ENCODE results near the gene GCNT2.
"Not testable (repeated sequence)": the region's sequence is repeated elsewhere in the genome, so short reads cannot be mapped to it uniquely, and the experiment has no call there.

The GCNT2 gene

DNA sequence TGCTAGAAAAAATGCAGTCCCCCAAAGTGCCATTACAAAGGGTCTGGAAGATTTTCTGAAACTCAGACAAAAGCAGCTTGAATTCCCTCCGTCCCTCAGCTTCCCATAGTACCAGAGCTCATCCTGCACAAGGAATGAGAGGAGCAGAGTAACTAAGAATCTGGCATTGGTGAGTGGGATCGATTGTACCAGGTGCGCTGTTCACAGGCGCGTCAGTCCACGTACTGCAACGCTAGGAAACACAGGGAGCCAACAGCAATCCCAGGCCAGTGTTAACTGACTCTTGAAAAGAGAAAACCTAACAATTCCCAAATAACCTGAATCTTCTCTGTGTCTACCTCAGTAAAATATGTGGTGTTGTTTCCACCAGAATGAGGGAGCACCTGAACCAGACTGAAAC lies 77.9 kb downstream of the GCNT2 start:
- in situ Hi-C loops (cut with MboI; ENCODE audit: low pct_unique_long_range_greater_than_20kb, low sequenced_read_pairs, unreplicated experiment), result no loop called here
- TF ChIP-seq, protein P1, sequence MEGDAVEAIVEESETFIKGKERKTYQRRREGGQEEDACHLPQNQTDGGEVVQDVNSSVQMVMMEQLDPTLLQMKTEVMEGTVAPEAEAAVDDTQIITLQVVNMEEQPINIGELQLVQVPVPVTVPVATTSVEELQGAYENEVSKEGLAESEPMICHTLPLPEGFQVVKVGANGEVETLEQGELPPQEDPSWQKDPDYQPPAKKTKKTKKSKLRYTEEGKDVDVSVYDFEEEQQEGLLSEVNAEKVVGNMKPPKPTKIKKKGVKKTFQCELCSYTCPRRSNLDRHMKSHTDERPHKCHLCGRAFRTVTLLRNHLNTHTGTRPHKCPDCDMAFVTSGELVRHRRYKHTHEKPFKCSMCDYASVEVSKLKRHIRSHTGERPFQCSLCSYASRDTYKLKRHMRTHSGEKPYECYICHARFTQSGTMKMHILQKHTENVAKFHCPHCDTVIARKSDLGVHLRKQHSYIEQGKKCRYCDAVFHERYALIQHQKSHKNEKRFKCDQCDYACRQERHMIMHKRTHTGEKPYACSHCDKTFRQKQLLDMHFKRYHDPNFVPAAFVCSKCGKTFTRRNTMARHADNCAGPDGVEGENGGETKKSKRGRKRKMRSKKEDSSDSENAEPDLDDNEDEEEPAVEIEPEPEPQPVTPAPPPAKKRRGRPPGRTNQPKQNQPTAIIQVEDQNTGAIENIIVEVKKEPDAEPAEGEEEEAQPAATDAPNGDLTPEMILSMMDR (IDR thresholded peaks at IDR 0.05; ENCODE audit: extremely low read depth, insufficient read depth, missing control alignments), result no peak
- DNase-seq (ENCODE audit: low spot score), result no peak

DNA sequence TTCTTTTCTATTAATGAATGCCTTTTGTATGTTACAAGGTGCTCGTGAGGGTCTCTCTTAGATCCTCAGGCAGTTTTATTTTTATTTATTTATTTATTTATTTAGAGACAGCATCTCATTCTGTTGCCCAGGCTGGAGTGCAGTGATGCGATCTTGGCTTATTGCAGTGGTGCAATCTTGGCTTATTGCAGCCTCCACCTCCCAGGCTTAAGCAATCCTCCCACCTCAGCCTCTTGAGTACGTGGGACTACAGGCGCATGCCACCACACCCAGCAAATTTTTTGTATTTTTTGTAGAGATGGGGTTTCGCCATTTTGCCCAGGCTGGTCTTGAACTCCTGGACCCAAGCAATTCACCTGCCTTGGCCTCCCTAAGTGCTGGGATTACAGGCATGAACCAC lies 79.5 kb downstream of the GCNT2 start:
- in situ Hi-C loops (cut with MboI; ENCODE audit: low pct_unique_long_range_greater_than_20kb, low sequenced_read_pairs, unreplicated experiment); DNase-seq (ENCODE audit: low spot score): not testable (repeated sequence)

DNA sequence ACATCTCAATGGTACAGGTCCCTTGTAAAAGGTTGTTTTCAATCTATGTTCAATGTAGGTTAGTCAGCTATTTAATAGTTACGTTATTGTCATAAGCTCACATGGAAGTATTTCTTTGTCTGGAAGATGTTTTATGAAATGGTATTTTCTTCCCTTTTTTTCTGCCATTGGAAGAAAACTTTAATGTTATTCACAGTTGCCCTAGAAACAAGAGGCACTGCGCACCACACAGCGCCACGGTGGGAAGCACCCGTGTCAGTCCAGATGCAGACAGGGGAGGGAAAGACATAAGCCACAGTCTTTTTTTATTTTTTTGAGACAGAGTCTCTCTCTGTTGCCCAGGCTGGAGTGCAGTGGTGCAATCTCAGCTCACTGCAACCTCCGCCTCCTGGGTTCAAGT lies 82.1 kb downstream of the GCNT2 start:
- DNase-seq (ENCODE audit: low spot score), result no peak
- TF ChIP-seq, protein P1 (IDR thresholded peaks at IDR 0.05; ENCODE audit: extremely low read depth, insufficient read depth, missing control alignments), result no peak
- in situ Hi-C loops (cut with MboI; ENCODE audit: low pct_unique_long_range_greater_than_20kb, low sequenced_read_pairs, unreplicated experiment), result no loop called here

DNA sequence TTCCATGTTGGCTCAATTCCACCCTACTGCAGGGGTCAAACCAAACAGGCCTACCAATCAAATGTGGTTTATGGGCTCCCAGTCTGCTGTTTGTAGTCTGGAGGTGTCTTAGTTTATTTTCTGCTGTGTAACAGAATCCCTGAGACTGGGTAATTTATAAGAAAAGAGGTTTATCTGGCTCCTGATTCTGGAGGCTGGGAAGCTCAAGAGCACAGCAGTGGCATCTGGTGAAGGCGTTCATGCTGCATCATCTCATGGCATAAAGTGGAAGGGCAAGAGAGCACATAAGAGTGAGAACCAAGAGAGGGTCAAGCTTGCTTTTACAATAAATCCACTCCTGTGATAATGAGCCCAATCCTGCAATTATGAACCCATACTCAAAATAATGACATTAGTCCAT lies 87.9 kb downstream of the GCNT2 start:
- TF ChIP-seq, protein P1 (IDR thresholded peaks at IDR 0.05; ENCODE audit: extremely low read depth, insufficient read depth, missing control alignments), result no peak
- in situ Hi-C loops (cut with MboI; ENCODE audit: low pct_unique_long_range_greater_than_20kb, low sequenced_read_pairs, unreplicated experiment), result no loop called here
- DNase-seq (ENCODE audit: low spot score), result no peak

DNA sequence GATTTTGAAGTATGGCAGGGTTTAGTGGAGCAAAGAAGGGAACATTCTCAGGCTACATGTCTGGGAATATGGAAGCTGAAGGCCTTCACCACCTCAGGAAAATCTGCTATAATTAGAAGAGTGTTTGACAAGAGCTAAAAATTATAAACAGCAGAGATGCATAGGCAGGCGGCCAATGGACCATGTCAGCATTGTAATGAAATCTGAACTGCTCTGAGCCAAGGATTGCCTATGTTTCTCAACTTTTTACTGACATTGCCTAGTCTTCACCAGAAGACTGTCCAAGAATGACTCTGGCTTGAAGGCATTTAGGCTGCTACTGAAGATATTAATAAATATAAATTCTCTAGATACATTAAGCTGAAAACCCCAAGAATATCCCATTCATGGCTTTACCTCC lies 89.1 kb downstream of the GCNT2 start:
- TF ChIP-seq, protein P1 (IDR thresholded peaks at IDR 0.05; ENCODE audit: extremely low read depth, insufficient read depth, missing control alignments), result no peak
- in situ Hi-C loops (cut with MboI; ENCODE audit: low pct_unique_long_range_greater_than_20kb, low sequenced_read_pairs, unreplicated experiment), result no loop called here
- DNase-seq (ENCODE audit: low spot score), result no peak

DNA sequence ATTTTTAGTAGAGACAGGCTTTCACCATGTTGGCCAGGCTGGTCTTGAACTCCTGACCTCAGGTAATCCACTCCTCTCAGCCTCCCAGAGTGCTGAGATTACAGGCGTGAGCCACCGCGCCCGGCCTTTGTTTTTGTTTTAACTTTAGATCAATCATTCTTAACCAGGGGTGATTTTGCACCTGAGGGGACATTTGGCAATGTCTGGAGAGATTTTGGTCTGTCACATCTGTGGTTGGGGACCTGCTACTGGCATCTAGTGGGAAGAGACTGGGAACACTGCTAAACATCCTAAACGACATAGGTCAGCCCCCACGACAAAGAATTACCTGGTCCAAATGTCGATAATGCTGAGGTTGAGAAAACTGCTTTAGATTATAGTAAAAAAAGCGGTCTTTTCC lies 91.0 kb downstream of the GCNT2 start:
- DNase-seq (ENCODE audit: low spot score), result no peak
- TF ChIP-seq, protein P1 (IDR thresholded peaks at IDR 0.05; ENCODE audit: extremely low read depth, insufficient read depth, missing control alignments), result no peak
- in situ Hi-C loops (cut with MboI; ENCODE audit: low pct_unique_long_range_greater_than_20kb, low sequenced_read_pairs, unreplicated experiment), result no loop called here

DNA sequence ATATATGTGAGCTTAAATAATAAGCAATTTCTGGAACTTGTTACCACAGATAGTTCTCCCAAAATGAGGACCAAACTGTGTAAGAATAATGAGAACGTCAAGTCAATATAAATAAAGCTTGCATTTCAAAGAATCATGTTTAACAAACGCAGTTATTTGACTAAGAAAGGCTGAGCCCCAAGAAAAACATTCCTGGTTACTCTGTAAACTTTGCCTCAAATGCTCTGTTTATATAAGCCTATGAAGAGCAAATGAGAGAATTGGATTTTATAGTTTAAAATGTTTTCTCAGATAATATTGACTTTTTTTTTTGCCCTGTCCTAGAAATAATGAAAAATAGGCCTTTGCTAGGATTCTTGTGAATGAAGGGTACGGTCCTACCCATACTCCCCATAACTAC lies 91.9 kb downstream of the GCNT2 start:
- in situ Hi-C loops (cut with MboI; ENCODE audit: low pct_unique_long_range_greater_than_20kb, low sequenced_read_pairs, unreplicated experiment), result no loop called here
- no peak for DNase-seq (ENCODE audit: low spot score)
- TF ChIP-seq, protein P1 (IDR thresholded peaks at IDR 0.05; ENCODE audit: extremely low read depth, insufficient read depth, missing control alignments), result no peak
